Neural cell (in vitro differentiated cells): ENCODE results near the gene LFNG.

ENCODE experiments used
- CTCF ChIP-seq: fragments of 450-650 bp; IDR thresholded peaks from 2 replicates; pipeline ENCODE4 v1.5.1; 2014; ENCODE audit warnings: antibody characterized with exemption, mild to moderate bottlenecking, moderate library complexity; ENCODE audit not compliant: poor library complexity, severe bottlenecking
- EP300 ChIP-seq: fragments of 450-650 bp; conservative IDR thresholded peaks from 2 replicates; pipeline ENCODE4 v1.6.1; 2014; ENCODE audit warnings: antibody characterized with exemption, mild to moderate bottlenecking, moderate library complexity; ENCODE audit not compliant: poor library complexity, severe bottlenecking
- MXI1 ChIP-seq: fragments of 450-650 bp; conservative IDR thresholded peaks from 2 replicates; pipeline ENCODE4 v1.6.1; 2014; ENCODE audit warnings: antibody characterized with exemption, mild to moderate bottlenecking; ENCODE audit not compliant: poor library complexity, severe bottlenecking
- POLR2AphosphoS5 ChIP-seq: IDR thresholded peaks from 2 replicates; pipeline ENCODE4 v1.6.1; 2012
- RAD21 ChIP-seq: fragments of 450-650 bp; conservative IDR thresholded peaks from 2 replicates; pipeline ENCODE4 v1.6.1; 2014; ENCODE audit warnings: antibody characterized with exemption, mild to moderate bottlenecking, moderate library complexity
- SMC3 ChIP-seq: fragments of 450-650 bp; conservative IDR thresholded peaks from 2 replicates; pipeline ENCODE4 v1.6.1; 2014; ENCODE audit warnings: antibody characterized with exemption, mild to moderate bottlenecking, moderate library complexity; ENCODE audit not compliant: poor library complexity
- TF ChIP-seq, protein P1 (sequence below): IDR thresholded peaks from 2 replicates; pipeline ENCODE4 v1.6.1; 2012; ENCODE audit warnings: borderline replicate concordance

DNA sequence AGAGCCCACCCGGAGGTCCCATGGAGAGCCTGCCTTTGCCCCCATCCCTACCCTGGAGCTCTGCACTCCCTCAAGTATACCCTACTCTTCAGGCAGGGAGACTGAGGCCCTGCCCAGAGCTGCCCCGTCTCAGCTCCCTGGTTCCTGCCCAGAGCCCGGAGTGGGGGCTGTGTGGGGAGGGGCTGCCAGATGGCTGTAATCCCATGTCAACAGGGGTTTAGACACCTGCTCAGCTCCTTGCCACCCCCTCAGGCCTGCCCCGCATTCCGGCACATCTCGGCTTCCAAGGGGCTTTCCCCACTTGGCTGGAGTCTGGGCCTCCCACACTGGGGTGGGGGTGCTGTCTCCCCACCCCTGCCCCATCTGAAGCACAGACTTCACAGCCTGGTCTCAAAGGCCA lies 20.9 kb upstream of the LFNG start:
- no peak for TF ChIP-seq CTCF
- TF ChIP-seq, protein P1, sequence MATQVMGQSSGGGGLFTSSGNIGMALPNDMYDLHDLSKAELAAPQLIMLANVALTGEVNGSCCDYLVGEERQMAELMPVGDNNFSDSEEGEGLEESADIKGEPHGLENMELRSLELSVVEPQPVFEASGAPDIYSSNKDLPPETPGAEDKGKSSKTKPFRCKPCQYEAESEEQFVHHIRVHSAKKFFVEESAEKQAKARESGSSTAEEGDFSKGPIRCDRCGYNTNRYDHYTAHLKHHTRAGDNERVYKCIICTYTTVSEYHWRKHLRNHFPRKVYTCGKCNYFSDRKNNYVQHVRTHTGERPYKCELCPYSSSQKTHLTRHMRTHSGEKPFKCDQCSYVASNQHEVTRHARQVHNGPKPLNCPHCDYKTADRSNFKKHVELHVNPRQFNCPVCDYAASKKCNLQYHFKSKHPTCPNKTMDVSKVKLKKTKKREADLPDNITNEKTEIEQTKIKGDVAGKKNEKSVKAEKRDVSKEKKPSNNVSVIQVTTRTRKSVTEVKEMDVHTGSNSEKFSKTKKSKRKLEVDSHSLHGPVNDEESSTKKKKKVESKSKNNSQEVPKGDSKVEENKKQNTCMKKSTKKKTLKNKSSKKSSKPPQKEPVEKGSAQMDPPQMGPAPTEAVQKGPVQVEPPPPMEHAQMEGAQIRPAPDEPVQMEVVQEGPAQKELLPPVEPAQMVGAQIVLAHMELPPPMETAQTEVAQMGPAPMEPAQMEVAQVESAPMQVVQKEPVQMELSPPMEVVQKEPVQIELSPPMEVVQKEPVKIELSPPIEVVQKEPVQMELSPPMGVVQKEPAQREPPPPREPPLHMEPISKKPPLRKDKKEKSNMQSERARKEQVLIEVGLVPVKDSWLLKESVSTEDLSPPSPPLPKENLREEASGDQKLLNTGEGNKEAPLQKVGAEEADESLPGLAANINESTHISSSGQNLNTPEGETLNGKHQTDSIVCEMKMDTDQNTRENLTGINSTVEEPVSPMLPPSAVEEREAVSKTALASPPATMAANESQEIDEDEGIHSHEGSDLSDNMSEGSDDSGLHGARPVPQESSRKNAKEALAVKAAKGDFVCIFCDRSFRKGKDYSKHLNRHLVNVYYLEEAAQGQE = no peak
- no peak for TF ChIP-seq MXI1
- TF ChIP-seq RAD21 = no peak
- TF ChIP-seq SMC3 = no peak
- no peak for TF ChIP-seq EP300
- TF ChIP-seq POLR2AphosphoS5 = no peak
